DMS79 treated with DMSO at 0.1 percent for 48 hours (cell line): Measurements from ENCODE around the gene UCP3.

Source experiments
- DNase-seq: peaks from one replicate; lab custom pipeline; 2025; lab: John Stamatoyannopoulos, UW

Gene UCP3

DNA sequence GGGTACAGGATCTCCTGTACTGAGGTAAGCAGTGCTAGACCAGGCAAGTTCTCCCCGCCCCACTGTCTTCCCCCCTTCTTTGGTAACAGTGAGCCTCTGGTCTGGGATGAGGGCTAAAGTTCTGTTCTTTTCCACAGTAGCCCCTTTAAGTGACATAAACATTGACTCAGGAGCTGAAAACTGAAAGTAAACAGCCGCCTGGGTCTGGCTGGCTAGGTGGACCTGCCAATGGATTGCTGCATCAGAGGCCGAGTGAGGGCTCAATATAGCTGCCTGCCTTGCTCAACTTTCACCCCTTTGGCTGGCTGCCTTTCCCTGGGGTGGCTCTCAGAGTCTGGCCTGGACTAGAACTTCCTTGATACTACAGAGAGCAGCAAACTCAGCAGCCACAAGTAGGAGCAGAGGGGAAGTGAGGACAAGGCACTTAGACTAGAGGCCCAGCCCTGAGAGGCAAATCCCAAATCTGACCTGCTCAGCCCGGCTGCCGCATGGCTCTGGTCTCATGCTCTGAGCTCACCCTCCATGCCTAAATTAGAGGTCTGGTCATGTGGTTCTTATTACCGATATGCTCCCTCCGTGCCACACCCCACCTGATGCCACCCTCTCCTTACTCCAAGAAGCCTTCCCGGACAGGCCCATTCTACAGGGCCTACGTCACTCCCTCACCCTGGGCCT lies 9.6 kb upstream of the UCP3 start:
- DNase-seq: no peak

DNA sequence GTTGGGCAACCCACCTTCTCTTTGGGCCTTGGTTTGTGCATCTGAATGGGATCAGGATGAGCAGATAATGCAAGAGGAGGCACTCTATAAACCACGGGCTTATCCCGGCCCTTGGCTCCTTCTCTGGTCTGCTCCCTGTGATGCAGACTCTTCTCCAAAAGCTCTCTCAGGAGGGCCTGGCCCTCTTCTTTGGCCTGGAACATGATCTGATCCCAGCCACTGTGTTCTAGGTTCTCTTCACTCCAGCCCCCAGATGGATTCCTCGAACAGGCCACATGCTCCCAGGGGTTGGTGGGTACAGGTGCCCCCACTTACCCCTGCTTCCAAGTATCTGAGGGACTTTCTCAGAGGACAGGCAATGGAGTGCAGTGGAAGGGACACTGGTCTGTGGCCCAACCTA lies 8.7 kb upstream of the UCP3 start:
- DNase-seq: no peak

DNA sequence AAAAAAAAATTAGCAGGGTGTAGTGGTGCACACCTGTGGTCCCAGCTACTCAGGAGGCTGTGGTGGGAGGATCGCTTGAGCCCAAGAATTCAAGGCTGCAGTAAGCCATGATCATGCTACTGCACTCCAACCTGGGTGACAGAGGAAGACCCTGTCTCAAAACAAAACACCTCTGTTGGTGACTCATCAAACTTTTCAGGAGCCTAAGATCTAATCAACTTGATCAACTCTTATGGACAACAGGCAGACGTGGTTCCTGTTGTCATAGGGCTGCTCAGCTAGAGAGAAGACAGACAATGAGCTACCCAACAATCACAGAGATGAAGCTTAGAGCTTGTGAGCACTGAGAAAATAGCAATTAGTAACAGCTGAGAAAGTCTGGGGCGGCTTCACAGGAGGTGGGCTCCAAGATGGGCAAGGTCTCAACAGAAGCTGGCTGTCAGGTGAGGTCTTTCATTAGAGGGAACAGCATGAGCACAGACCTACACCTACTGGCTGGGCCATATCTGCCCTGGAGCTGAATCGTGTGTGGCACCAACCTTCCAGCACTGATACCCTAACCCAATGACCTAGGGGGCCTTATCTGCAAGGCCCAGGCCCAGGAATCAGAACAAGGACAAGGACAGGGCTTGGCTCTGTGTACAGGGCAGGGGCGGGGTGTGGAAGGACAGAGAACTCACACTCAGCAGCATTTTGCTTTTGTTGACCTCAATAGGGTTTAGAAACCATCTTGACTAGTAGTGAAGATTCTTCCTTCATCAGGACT lies 7.2 kb upstream of the UCP3 start:
- DNase-seq: no peak

DNA sequence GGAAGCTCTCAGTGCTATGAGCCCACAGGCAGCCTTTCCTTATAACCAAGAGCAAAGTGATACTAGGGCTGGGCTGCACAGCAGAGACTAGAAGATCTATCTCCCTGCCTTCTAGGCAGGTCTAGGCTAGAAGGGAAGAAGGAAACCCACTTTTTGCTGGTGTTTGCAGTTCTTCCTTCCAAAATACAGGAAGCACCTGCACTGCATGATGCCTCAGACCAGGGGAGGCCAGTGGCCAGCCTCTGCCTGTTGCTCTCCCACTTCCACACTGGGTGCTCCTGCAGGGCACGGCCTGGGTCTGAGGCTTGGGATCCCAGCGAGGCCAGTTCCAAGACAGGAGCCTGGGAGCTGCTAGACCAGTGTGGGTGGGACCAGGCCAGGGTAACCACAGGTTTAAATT lies 6.0 kb upstream of the UCP3 start:
- no peak for DNase-seq

DNA sequence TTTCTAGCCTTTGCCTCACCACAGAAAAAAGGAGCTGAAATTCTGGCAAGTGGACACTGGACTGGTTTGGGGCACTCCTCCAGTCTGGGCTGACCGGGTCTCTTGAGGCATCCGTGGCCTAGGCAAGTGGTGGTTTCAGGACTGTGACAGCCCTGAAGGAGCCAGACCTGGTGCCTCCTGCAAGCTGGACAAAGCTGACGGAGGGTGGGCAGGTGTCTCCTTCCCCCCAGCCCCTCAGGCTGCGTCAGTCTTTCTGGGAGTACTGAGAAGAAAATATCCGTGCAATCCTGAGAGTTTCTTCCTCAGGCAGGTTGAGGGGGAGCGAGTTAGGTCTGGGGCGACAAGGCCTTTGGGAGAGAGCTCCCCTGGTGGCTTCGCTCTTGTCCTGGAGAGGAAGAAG lies 4.3 kb upstream of the UCP3 start:
- DNase-seq: no peak

DNA sequence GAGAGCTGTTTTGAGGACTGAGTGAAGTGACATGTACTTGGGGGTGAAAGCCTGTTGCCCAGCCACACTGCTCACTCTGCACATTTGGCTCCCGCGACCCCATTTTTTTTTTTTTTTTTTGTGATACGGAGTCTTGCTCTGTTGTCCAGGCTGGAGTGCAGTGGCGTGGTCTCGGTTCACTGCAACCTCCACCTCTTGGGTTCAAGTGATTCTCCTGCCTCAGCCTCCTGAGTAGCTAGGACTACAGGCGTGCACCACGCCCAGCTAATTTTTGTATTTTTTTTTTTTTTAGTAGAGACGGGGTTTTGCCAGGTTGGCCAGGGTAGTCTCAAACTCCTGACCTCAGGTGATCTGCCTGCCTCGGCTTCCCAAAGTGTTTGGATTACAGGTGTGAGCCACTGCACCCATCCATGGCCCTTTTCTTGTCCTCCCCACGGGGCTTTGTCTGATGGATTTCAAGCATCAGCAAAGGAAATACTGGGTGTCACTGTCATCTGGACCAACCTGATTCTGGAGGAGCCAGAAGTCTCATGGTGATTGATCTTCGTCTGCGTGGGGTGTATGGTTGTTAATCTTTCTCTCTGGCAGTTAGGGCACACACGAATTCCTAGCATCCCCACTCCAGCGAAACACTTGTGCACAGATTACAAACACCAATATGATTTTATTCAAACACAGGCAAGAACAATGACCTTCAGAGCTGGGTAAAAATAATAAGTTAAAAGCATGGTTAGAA lies 3.4 kb upstream of the UCP3 start:
- no peak for DNase-seq

DNA sequence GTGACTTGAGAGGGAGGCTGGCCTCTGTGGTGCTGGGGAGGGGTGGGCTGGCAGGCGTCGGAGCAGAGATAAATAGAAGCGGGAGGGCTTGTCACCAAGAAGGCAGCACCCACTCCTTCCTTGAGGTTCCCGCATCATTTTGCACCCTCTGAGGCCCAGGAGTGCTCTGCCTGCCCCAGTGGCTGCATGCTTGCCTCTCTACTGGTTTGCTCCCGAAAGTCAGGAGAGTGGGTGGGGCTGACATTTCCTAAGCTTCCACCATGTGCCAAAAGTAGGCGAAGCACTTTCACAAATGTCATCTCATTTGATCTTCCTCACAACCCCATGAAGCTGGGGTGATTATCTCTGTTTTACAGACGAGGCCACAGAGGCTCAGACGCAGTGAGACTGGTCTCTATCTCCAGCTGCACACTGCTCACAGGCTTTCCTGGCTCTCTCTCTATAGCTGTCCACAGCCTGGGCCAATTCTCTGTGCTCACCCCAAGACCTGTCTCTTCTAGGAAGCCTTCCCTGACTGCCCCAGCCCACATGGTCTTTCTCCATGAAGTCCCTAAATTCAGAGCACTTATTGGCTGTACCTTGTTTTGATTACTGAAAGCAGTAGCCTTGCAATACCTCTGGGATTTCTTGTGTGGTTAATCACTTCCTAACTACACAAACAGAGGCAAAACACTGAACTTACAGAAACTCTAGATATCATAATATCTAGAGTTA lies 2.6 kb upstream of the UCP3 start:
- DNase-seq: no peak

DNA sequence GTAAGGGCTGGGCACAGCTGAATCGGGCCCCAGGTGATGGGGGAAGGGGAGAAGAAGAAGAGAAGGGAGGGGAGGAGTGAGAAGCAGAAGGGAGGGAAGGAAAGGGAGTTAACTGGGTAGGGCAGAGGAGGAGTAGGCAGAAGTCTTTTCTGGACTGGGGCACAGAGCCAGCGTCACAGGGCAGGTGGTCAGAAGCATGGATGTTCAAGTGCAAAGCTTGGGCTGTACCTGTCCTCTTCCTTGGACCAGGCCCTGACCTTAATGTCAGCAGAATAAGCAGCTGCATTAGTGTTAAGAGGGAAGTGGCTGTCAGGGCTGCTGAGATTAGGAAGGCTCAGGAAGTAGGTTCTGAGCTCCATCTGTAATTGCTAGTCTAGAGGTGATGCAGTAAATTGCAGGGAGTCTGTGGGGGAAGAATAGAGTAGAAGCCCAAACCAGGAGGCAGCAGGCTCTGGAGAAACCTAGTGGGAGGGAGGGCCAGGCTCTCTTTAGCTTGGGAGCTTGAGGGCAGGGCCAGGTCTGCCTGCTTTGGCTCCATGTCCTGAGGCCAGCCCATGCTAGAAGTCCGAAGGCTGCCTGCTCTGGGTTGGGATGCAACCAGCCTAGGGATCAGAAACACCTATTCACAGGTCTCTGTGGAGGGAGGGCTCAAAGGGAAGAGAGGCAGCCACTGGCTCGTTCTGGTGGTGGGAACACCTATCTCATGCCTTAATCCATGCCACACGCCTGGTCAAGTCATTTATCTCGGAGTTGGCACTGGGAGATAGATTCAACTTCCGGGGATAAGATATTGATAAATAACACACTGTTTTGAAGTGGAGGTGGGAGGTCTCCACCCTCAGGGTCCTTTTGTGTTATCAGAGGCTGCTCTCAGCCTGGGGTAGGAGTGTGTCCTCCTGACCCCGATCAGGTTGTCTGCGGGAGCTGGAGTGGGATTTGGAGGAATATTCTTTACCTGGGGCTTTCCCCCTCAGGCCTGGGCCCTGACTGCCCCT lies 1.7 kb upstream of the UCP3 start:
- no peak for DNase-seq

DNA sequence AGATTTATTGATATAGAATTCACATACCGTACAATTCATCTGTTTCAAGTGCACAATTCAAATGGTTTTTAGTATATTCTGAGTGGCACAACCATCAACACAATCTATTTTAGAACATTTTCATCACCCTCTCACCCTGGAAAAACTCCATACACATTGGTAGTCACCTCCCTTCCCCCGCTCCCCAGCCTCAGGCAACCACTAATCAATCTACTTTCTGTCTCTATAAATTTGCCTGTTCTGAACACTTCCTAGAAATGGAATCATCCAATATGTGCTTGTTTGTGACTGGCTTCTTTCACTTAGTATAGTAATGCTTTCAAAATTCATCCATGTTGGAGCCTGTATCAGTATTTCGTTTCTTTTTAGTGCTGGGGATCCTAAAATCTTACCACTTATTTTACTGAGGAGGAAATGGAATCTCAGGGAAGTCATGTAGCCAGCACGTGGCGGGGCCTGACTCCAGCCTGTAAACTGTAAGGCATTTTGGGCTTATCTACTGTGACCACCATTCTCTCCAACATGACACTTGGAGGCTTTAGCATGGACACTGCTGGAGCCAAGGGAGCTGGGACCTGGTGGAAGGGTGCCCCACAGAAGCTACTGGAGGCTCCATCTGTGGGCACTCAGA lies 905 bp upstream of the UCP3 start:
- DNase-seq: no peak

DNA sequence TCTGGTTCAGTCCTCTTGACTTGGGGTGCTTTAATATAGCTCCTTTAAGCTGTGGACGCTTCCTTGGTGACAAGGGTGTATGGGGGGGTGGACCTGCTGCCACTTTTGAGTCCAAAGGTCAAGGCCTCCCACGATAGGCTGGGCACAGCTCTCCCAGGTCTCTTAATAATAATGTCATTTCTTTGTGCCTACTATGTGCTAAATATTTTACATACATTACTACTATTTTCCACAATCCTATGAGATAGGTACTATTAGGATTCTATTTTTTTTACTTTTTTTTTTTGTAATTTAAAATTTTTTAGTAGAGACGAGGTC lies 304 bp upstream of the UCP3 start:
- DNase-seq: no peak

DNA sequence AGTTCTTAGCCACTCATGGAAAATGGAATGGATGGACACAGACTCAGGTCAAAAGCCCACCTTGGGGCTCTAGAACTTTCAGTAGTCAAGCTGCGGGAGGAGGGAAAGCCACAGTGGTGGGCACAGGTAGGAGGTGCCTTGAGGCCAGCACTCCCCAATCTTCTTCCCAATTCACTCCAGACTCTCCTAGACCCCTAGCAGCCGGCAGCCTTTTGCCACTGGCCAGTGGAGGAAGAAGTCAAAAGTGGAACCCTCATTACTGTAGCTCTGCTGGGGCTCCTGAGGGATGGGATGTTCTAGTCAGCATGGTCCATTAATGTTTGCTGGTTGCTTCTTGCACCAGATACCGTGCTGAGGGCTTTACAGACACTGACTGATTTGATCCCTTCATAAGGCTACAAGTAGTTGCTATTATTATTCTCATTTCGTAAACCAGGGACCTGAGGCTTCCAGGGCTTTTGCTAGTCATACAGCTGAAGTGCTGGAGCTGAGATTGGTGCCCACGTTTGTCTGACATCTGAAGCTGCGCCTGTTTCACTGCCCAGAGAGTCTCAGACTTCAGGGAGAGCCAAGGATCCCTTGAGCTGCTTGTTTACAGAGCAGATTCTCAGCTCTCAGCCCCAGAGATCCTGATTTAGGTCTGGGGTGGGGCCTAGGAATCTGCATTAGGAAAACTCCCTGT lies 1.1 kb downstream of the UCP3 start:
- no peak for DNase-seq

DNA sequence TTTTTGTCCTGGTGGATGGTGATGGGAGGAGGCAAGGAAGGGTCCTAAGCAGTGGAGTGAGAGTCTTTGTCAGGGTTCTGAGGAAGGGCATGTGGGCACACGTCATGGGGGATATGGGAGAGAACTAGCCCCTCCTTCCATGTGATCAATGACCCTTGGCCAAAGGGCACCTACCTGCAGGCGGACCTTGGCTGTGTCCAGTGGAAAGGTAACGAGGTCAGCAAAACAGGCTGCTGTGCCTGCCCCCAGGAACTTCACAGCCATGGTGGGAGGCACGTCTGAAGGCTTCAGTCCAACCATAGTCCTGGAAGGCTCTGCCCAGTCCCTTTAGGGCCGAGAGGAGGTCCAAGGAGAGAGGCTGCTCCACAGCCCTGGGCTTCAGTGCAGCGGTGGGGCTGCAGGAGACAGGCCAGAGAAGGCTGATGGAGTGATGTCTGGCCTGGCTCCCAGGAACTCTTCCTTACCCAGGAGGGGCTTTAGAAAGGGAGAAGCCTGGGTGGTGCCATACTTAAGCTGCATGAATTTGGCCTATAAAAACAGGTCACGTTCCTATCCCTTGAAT lies 2.1 kb downstream of the UCP3 start:
- no peak for DNase-seq

DNA sequence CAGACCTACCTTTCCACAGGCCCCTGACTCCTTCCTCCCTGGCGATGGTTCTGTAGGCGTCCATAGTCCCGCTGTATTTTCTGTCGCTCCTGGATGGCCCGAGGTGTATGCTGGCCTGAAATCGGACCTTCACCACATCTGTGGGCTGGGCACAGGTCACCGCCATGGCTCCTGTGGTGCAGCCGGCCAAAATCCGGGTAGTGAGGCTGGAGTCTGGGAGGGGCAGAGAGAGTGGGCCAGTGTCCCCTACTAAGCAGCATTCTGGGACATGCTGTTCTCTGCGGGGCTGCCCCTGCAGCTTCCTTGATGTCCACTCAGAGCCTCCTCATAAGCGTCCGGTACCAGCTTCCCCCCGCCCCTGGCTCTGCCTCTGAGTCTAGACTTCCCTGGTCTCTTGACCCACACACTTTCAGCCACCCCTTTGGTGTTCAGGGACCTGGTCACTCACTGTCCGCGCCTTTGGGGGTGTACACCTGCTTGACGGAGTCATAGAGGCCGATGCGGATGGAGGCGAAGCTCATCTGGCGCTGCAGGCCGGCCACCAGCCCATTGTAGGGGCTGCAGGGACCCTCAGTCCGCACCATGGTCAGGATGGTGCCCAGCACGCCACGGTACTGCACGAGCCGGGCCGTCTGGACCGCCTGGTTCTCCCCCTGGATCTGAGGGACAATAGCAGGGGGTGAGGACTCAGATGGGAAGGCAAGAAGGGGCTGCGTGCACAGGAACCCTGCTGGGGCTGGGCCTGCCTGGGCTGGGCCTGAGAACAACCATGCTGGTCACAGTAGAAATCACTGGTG lies 3.0 kb downstream of the UCP3 start:
- no peak for DNase-seq

DNA sequence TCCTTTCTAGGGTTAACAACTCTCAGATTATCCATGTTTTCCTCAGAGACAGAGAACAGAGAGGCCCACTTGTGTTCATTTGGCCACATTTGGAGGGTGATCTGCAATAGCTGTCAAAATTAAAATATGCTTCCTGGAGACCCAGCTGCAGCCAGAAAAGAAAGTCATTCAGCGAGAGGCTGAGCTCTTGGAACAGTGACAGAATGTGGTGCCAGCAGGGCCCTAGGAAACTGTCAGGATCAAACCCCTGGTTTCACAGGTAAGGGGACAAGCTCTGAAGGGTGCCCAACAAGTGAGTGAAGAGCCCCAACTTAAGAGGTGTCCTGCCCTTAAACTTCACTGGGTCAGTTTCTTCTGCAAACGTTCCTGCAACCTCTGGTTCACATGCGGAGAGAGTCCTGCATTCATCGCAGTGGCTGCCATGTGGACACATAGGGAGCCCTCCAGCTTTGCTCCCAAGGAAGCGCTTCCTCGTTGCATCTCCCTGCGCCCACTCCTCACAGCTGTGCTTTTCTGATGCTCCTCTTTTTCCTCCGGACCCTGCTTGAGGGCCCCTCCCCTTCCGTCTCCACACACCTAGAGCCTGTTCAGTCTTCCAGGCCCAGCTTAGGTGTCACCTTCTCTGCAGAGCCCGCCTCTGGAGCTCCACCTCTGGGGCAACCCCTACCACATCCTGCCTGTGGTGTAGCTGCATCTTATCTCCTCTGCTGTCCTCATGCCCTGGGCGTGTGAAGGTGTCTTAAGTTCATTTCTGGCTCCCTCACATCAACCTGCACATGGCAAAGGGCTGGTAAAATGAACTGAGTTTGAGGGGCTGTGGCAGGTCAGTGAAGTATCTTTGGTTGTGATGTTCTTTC lies 3.9 kb downstream of the UCP3 start:
- DNase-seq: no peak

DNA sequence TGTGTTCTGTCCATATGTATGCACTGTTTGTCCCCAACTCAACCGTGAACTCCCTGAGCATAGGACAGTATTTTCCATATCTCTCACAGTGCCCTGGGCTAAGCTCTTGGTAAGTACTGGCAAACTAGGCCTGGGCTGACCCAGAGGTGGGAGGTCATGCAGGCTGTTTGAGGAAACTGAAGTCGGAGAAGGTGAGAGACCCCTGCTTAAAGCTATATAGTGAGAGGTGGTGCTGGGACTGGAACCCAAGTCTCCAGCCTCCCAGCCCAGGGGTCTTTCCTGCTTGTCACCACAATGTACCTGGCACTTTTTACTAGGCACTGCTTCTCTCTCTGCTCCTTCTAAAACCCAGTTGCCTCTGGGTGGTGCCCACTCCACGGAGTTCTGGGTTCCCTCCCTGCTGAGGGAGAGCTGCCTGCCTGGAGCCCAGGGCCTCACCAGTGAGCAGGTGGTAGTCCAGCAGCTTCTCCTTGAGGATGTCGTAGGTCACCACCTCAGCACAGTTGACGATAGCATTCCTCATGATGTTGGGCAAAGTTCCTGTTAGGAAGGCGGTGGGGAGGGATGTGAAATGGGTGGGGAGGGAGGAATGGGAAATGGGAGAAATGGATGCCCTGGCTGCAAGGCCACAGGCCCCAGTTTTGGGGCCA lies 4.7 kb downstream of the UCP3 start:
- no peak for DNase-seq

DNA sequence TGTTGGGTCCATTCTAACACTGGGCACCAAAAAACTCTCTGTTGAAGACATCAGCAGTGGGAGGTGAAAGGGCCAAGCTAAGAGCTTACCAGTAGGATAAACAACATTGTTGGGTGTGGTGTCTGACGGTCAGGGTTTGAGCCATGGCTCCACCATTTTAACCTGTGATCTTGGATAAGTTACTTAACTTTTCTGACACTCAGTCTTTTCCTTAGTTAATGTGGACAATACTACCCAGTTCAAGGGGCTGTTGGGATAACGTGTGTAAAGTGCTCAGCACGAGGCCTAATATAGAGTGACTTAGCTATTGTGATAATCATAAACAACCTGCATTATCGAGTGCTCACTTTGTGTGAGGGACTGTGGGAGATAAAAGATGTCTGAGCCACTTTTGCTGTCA lies 6.1 kb downstream of the UCP3 start:
- DNase-seq: no peak

DNA sequence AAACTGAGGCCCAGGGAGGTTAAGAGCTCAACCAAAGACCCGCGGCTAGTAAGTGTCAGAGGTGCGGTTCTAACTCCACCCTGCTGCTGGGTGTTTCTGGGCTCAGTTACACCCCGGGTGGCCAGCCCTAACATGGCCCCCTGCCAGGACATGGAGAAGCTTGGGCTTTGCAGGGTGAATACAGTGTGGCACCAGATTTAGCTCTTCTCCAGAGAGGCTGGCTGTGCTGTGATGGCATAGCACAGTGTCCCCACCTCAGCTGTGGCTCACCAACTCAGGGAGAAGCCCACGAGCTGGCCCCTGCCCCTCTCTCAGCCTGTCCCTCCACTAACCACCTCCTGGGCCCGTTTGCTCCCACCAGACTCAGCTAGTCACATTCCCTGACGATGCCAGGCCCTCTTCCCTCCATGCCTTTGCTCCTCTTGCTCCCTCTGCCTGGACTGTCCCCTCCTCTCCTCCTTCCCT lies 7.0 kb downstream of the UCP3 start:
- DNase-seq: no peak
